AG10803 (cell line): ENCODE results near the gene ATP5F1D.

Experiments
- DNase-seq: peaks from one replicate; pipeline ENCODE4 v3.0.0; 2010; ENCODE audit warnings: low read depth
- H3K4me3 ChIP-seq: 2 replicates; pipeline ENCODE4 v1.5.1; 2011; ENCODE audit warnings: mild to moderate bottlenecking, low read length, control low read depth
- TF ChIP-seq, protein P1 (sequence below): conservative IDR thresholded peaks from 2 replicates; pipeline ENCODE4 v1.5.1; 2011; ENCODE audit warnings: mild to moderate bottlenecking, low read length, control low read depth, inconsistent platforms

ATP5F1D gene

DNA sequence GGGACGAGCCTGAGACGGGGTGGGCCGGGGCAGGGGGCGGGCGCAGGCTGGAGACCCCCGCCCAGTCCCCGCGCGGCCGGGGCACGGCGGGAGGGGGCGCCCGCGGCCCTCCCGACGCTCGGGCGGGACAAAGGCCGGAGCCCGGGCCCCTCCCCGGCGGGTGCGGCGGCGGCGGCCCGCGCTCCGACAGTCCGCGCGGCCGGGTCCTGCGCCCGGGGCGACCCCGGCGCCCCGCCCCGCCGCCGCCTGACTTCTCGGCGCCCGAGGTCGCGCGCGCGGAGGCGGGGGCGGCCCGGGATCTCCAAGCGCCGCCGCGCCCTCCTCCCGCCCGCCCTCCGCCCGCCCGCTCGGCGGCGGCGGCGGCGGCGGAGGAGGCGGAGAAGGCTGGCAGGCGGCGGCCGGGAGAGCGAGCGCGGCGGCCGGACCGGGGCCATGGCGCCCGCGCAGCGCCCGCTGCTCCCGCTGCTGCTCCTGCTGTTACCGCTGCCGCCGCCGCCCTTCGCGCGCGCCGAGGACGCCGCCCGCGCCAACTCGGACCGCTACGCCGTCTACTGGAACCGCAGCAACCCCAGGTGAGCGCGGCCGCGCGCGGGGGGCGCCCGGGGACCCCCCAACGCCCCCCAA lies 44.3 kb downstream of the ATP5F1D start, which contains the start of gene EFNA2:
Gene EFNA2, plus strand, starts transcription at position 137 of the 624 bp plus-strand sequence. Its CDS starts 296 bp downstream, at position 433.
- DNase-seq = no peak
- H3K4me3 ChIP-seq = no peak within 1 kb of the TSS
- TF ChIP-seq, protein P1, sequence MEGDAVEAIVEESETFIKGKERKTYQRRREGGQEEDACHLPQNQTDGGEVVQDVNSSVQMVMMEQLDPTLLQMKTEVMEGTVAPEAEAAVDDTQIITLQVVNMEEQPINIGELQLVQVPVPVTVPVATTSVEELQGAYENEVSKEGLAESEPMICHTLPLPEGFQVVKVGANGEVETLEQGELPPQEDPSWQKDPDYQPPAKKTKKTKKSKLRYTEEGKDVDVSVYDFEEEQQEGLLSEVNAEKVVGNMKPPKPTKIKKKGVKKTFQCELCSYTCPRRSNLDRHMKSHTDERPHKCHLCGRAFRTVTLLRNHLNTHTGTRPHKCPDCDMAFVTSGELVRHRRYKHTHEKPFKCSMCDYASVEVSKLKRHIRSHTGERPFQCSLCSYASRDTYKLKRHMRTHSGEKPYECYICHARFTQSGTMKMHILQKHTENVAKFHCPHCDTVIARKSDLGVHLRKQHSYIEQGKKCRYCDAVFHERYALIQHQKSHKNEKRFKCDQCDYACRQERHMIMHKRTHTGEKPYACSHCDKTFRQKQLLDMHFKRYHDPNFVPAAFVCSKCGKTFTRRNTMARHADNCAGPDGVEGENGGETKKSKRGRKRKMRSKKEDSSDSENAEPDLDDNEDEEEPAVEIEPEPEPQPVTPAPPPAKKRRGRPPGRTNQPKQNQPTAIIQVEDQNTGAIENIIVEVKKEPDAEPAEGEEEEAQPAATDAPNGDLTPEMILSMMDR = no peak

DNA sequence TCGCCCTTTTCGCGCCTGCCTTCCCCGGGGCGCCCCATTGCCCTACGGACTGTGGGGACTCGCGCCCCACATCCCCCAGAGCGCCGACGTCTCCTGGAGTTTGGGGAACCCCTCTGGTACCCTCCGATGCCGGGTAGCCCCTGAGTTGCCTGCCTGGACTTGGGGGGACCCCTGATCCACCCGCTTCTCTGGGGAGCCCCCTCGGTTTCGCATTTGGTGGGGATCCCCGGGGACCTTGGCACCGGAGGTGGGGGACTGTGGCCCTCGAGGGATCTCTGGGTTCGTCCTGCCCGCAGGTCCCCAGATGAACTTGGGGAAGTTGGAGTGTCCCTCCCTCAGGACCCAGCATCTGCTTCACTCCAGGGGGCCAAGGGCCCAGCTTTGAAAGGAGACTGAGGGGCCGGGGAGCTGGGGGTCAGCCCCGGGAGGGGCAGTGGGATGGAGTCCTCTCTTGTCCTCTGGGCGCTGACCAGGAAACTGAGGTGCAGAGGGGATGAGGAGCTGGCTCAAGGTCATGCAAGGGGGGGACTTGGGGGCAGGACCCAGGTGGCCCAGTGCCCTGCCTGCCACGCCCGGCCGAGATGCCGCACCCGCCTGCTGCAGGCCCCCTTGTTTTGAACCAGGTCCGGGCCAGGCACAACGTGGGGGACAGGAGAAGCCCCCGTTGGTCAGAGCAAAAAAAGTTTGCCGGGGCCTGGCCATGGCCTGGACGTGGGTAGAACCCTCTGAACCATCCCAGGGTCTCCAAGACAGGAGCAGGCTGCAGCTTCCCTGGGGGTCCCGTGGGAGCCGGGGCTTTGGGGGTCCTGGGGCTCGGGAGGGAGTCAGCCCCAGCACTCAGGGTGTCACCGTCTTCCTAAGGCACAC lies 45.2 kb downstream of the ATP5F1D start:
- TF ChIP-seq, protein P1 = no peak
- H3K4me3 ChIP-seq = no peak overlapping the region
- DNase-seq = no peak

DNA sequence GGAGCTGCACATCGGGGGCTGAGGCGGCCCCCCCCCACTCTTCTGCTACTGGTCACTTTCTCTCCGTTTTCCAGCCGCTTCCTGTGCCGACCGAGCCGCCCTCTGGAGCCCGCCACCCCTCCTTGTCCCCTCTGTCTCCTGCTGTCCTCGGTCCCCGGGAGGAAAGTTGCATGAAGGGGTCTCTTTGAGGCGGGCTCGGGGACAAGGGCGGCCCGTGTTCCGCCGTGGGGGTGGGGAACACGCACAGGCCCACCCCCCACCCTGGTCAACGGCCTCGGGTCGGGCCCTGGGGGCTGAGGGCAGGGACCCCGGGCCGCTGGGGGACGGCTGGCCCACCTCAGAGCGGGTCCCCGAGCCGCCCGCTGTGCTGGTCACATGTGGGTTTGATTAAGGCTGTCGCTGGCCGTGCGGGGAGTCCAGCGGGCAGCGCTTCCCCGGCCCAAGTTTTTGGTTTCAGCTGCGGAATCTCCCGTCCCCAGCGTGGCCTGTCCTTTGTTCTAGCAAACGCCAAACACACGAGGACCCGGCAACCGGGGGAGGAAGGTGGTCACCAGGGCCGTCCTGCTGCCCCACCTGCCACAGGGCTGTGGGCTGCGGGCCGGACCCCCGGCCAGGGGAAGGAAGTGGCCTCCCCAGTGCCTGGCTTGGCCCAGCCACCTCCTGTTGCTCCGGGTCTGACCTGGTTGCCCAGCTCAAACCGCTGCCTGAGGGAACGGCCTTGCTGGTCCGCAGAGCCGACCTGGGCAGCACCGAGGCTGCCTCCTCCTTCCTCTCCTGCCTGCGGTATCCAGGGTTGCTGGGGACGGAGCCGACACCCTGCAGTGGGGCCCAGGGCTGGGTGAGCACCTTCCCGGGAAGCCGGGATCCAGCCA lies 46.0 kb downstream of the ATP5F1D start:
- no peak overlapping the region for H3K4me3 ChIP-seq
- DNase-seq = no peak
- TF ChIP-seq, protein P1 = no peak

DNA sequence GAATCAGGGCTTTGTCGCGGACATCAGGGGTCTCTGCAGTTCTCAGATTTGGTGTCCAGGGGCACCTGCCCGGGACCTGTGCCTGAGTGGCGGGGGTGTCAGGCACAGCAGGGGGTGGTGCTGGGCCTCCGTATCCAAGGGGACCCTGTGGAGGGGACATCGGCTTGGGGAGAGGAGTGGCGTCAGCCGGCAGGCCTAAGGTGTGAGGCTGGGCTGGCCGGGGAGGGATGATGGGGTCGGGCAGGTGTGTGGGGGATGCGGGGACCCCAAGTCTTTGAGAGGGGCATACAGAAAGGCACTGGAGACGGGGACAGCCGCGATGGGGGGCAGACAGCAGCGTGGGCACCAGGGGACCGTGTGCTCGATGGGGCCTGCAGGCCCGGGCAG lies 46.7 kb downstream of the ATP5F1D start:
- no peak for DNase-seq
- TF ChIP-seq, protein P1 = no peak
- H3K4me3 ChIP-seq = no peak overlapping the region

DNA sequence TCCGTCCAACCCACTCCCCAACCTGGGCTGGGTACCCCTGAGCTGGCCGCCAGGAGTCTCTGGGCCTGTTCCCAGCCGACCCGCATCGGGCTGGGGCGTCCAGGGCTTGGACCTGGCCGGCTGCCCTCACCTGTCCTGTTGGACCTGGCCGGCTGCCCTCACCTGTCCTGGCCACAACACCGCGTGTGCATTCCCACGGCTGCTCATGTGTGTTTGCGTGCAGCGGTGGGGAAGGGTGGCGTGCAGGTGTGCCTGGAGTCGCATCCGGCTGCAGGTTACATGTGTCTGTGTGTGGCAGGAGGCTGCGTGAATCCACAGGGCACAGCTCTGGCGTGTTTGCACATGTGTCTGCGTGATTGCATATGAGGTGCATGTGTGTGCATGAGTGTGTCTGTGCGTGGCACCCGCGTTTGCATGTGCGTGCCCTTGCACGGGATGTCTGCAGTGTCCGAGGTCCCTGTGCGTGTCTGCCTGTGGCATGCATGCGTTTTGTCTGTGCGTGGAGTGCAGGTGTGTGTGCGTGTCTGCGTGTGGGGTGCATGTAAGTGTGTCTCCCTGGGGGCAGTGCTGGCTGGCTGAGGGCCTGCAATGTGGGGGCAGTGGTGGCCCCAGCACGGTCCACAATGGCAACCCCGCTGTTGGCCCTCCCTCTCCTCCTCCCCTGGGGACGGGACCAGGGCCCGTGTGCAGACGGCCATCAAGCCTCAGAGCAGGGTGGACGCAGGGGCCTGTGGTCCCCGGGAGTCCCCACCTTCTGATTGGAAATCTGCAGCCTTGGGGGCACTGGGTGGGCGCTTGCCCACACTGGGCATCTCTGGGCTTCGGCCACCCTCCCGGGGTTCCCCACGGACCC lies 47.5 kb downstream of the ATP5F1D start:
- DNase-seq = no peak
- TF ChIP-seq, protein P1 = no peak
- H3K4me3 ChIP-seq = no peak overlapping the region

DNA sequence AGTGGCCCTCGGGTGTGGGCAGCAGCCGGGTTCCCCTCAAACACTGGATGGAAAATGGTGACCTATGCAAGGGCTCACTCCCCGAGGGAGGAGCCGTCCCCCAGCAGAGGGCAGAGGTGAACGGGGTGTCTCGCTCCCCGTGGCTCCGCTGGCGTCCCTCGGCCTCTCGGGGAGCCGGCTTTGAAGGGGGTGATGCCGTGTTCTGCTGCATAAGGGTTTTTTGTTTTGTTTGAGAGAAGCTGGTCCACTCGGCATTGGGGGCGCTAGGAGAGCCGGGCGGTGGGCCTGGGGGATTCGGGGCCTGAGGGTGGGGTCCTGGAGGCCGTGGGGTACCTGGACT lies 48.1 kb downstream of the ATP5F1D start:
- no peak overlapping the region for H3K4me3 ChIP-seq
- TF ChIP-seq, protein P1 = no peak
- no peak for DNase-seq
